OCI-LY1 (cell line): ENCODE data around the gene GDAP1L1.

Source experiments
- EZH2 ChIP-seq: fragments of 200-600 bp; sonication (generic), shearing (Covaris generic); IDR thresholded peaks from 2 replicates; pipeline ENCODE4 v1.8.0; 2017; ENCODE audit warnings: borderline replicate concordance, mixed run types, mild to moderate bottlenecking, antibody characterized with exemption, low read length, moderate library complexity, mixed read lengths
- TF ChIP-seq, protein P1 (sequence below): fragments of 200-600 bp; sonication (generic), shearing (Covaris generic); IDR thresholded peaks from 2 replicates; pipeline ENCODE4 v1.5.1; 2017; ENCODE audit warnings: mild to moderate bottlenecking, antibody characterized with exemption, low read length, moderate library complexity, mixed read lengths

DNA sequence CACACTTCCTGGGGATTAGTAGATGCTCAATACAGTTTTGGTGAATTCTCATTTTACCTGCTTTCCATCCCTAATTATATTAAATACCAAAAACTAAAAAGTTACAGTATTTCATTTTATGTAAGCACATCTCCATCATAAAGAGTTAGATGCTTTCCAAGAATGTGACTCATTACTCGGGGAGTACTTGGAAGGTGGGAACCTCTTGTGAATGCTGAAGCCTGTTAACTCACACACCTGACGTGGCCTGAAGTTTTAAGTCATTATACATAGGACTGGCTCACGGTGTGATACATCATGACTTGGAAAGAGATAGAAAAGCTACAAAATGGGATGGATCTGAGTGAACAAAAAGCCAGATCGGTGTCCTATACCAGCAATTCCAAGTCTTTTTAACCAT is 34.3 kb upstream of the GDAP1L1 start:
- TF ChIP-seq EZH2, result no peak
- TF ChIP-seq, protein P1, sequence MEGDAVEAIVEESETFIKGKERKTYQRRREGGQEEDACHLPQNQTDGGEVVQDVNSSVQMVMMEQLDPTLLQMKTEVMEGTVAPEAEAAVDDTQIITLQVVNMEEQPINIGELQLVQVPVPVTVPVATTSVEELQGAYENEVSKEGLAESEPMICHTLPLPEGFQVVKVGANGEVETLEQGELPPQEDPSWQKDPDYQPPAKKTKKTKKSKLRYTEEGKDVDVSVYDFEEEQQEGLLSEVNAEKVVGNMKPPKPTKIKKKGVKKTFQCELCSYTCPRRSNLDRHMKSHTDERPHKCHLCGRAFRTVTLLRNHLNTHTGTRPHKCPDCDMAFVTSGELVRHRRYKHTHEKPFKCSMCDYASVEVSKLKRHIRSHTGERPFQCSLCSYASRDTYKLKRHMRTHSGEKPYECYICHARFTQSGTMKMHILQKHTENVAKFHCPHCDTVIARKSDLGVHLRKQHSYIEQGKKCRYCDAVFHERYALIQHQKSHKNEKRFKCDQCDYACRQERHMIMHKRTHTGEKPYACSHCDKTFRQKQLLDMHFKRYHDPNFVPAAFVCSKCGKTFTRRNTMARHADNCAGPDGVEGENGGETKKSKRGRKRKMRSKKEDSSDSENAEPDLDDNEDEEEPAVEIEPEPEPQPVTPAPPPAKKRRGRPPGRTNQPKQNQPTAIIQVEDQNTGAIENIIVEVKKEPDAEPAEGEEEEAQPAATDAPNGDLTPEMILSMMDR, result no peak
